HG02798 (cell line): ENCODE measurements around the gene NFKB2.
A peak's percentile ranks its signal among the peaks of the same experiment; 100 is the strongest.

ENCODE experiments used
- ATAC-seq: cut with Tn5 transposase; IDR thresholded peaks from one replicate; pipeline ENCODE4 v1.9.1; 2021; ENCODE audit warnings: mild to moderate bottlenecking; ENCODE audit not compliant: unreplicated experiment, poor library complexity

Gene NFKB2

DNA sequence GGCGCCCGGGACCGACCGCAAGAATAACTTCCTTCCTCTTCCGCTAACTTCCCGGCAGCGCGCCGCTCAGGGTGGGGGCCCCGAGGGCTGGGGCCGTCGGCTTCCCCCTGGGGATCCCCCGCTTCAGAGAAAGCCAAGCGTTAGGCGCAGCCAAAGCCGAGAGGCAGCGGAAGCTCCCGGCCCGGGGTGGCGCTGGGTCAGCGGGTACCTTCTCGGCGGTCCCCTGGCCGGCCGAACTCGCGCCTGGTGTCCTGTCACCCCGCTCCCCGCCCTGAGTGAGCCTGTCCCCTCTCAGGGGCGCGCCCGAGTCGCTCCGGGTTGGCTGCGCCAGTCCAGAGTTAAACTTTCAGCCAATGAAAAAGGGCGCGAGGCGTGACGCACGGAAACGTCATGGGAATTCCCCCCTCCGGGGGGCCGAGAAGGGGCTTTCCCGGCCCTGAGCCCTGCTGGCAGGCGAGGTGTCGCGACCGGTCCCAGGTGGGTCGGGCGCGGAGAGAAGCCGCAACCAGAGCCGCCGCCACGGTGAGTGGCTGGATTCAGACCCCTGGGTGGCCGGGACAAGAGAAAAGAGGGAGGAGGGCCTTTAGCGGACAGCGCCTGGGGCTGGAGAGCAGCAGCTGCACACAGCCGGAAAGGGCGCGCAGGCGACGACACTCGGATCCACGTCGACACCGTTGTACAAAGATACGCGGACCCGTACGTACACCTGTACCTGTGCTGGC lies 1.3 kb upstream of the NFKB2 start:
- peak; percentile 85 for ATAC-seq

DNA sequence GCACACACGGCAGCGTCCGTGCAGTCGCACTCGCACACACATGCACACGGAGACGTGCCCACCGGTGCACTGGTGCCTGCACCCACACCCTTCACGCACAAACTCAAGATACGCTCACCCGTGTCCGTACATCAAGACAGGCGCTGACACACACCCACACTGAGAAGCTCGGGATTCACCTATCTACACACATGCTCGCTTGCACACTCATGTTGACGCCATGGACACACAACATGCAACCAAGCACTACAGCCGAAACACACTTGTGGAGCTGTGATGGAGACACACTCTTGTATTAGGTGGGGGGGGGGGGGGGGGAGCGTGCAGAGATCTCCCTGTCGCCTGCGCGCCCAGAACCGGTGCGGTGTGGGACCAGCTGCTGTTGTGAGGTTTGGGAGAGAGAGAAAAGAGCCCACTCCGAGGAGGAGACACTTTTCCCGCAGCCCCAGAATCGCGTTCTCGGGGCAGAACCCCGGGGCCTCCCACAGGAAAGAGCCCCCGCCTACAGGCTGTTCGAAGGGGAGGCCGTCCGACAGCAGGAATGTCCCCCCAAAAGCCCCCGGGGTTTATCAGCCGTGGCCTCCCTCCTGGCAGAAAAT lies 605 bp upstream of the NFKB2 start:
- ATAC-seq, result no peak

DNA sequence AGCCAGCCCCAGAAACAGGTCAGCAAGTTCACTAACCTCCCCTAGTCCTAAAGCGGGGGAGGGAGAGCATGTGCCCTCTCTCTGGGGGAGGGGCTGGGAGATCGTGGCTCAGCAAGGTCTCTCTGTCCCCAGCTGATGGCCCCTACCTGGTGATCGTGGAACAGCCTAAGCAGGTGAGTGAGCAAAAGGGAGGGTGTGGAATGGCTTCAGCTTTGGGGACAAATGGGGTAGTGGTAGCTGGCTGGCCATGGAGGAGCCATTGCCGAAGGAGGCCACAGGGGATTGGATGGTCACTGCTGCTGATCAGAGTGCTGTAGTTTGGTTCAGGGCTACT lies 779 bp downstream of the NFKB2 start:
- ATAC-seq, result no peak

DNA sequence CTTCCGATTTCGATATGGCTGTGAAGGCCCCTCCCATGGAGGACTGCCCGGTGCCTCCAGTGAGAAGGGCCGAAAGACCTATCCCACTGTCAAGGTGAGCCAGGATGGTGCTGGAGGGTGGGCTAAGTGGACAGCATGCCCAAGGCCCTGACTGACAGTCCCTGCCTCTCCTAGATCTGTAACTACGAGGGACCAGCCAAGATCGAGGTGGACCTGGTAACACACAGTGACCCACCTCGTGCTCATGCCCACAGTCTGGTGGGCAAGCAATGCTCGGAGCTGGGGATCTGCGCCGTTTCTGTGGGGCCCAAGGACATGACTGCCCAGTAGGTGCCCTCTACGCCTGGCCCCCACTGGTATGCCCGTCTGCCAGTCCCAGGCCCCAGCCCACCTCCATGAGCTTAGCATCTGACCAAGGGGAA lies 1.2 kb downstream of the NFKB2 start:
- no peak for ATAC-seq

DNA sequence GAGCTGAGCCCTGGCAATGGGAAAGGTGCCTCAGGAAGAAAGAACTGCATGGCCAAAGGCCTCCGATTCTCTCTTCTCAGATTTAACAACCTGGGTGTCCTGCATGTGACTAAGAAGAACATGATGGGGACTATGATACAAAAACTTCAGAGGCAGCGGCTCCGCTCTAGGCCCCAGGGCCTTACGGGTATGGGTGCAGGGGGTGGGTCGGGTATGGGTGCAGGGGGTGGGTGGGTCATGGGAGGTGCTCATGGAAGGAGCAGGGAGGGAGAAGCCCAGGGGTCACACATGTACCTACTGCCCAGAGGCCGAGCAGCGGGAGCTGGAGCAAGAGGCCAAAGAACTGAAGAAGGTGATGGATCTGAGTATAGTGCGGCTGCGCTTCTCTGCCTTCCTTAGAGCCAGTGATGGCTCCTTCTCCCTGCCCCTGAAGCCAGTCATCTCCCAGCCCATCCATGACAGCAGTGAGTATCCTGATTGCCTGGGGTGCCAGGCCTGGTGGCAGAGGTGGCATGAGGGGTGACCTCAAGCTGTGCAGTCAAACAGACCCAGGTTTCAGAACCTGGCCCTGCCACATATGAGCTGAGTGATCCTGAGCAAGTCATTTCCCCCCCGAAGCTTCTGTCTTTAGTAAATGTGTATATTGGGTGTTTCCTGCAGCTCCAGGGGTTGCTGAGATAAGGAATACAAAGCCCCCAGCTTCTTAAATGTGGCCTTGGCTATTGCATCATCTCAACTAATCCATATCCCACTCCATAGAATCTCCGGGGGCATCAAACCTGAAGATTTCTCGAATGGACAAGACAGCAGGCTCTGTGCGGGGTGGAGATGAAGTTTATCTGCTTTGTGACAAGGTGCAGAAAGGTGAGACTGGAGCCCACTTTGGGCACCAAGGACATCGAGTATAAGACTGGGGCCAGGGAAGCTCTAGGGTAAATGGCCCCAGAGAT lies 2.0 kb downstream of the NFKB2 start:
- ATAC-seq, result no peak

DNA sequence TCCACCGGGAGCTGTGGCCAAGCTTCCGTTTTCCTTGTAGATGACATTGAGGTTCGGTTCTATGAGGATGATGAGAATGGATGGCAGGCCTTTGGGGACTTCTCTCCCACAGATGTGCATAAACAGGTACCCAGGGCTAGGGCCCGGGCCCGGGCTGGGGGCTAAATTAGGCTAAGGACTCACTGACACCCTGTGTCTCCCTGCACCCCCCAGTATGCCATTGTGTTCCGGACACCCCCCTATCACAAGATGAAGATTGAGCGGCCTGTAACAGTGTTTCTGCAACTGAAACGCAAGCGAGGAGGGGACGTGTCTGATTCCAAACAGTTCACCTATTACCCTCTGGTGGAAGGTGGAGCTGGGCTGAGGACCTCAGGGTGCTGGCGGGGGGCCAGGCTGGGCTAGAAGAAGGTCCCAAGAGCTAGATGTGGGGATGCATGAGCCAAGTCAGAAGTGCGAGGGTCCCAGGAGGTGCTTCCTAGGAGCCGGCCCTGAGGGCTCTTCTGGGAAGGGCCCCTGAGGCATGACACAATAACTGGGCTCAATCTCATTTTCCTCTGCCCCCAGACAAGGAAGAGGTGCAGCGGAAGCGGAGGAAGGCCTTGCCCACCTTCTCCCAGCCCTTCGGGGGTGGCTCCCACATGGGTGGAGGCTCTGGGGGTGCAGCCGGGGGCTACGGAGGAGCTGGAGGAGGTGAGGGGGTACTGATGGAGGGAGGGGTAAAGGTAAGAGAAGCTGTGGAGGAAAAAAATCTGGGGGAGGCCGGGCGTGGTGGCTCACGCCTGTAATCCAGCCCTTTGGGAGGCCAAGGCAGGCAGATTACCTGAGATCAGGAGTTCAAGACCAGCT lies 2.9 kb downstream of the NFKB2 start:
- no peak for ATAC-seq

DNA sequence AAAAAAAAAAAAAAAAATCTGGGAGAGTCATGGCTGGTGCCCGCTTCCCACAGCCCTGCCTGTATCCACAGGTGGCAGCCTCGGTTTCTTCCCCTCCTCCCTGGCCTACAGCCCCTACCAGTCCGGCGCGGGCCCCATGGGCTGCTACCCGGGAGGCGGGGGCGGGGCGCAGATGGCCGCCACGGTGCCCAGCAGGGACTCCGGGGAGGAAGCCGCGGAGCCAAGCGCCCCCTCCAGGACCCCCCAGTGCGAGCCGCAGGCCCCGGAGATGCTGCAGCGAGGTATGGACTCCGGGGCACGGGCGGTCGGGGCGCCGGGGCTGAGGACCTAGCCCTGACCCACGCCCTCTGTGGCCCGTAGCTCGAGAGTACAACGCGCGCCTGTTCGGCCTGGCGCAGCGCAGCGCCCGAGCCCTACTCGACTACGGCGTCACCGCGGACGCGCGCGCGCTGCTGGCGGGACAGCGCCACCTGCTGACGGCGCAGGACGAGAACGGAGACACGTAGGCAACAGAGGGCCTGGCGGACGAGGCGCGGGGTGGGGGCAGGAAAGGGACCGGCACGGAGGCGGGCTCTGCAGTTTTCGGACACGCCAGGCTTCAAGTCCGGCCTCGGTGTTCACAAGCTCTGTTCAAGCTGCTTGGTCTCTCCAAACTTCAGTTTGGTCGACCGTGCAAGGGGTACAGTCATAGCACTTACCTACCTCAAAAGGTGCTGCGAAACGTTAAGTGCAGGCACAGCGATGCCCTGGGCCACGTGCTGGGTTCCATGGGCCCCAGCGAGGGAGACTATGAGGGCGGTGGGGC lies 3.9 kb downstream of the NFKB2 start:
- peak; percentile 53 for ATAC-seq

DNA sequence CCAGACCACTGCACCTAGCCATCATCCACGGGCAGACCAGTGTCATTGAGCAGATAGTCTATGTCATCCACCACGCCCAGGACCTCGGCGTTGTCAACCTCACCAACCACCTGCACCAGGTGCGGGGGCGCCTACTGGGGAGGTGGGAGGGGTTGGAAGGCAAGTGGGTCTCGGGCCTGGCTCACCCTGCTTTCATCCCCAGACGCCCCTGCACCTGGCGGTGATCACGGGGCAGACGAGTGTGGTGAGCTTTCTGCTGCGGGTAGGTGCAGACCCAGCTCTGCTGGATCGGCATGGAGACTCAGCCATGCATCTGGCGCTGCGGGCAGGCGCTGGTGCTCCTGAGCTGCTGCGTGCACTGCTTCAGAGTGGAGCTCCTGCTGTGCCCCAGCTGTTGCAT lies 4.6 kb downstream of the NFKB2 start:
- no peak for ATAC-seq

DNA sequence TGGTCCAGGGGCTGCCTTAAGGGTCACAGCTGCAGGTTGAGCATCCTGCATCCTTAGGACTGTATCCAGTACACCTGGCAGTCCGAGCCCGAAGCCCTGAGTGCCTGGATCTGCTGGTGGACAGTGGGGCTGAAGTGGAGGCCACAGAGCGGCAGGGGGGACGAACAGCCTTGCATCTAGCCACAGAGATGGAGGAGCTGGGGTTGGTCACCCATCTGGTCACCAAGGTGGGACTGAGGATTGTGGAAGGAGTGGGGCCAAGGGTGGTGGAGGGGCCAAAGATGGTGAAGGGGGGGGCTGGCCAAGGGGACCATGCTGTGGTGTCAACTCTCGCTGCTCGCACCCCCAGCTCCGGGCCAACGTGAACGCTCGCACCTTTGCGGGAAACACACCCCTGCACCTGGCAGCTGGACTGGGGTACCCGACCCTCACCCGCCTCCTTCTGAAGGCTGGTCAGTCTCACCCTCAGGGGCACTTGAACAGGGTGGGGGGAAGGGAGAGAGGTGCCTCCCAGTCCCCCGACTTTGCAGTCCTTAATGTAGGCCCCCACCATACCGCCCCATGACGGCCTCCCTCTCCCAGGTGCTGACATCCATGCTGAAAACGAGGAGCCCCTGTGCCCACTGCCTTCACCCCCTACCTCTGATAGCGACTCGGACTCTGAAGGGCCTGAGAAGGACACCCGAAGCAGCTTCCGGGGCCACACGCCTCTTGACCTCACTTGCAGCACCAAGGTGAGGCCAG lies 5.3 kb downstream of the NFKB2 start:
- no peak for ATAC-seq

DNA sequence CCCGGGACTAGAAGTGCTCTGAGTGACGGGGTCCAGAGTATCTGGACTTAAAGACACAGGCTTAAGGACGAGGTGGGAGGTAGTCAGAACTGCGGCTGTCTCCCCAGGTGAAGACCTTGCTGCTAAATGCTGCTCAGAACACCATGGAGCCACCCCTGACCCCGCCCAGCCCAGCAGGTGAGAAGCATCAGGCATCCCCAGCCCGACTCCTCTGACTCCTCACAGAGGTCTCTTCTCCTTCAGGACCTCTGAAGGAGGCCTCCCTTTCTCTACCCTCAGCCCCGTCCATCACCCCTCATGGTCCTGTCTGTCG lies 5.8 kb downstream of the NFKB2 start:
- ATAC-seq, result no peak

DNA sequence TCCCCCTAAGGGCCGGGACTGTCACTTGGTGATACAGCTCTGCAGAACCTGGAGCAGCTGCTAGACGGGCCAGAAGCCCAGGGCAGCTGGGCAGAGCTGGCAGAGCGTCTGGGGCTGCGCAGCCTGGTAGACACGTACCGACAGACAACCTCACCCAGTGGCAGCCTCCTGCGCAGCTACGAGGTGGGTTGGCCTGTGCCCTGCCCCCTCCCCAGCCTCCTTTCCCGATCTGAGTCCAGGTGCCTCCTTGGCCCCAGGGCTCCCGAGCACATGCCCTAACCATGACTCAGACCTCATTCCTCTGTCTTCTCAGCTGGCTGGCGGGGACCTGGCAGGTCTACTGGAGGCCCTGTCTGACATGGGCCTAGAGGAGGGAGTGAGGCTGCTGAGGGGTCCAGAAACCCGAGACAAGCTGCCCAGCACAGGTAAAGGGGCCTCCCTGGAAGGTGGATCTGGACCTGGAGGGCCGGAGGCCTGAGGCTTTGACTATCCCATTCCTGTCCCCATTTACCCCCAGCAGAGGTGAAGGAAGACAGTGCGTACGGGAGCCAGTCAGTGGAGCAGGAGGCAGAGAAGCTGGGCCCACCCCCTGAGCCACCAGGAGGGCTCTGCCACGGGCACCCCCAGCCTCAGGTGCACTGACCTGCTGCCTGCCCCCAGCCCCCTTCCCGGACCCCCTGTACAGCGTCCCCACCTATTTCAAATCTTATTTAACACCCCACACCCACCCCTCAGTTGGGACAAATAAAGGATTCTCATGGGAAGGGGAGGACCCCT lies 6.4 kb downstream of the NFKB2 start:
- no peak for ATAC-seq

DNA sequence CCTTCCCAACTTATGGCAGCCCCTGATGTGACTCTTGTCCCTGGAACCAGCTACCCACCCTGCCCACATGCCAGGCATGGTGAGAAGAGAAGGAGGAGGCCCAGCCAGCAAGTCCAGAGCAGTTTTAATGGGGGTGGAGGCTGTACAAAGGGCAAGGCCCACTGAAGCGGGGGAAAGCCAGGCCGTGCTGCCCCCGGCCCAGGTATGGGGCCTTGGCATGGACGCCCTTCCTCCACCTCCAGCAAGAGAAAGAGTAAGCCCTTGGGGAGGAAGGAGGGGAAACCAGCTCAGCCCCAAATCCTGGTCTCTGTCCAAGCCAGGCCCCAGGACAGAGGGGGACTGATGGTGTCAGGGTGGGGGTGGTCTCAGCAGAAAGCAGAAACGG lies 7.0 kb downstream of the NFKB2 start:
- no peak for ATAC-seq

DNA sequence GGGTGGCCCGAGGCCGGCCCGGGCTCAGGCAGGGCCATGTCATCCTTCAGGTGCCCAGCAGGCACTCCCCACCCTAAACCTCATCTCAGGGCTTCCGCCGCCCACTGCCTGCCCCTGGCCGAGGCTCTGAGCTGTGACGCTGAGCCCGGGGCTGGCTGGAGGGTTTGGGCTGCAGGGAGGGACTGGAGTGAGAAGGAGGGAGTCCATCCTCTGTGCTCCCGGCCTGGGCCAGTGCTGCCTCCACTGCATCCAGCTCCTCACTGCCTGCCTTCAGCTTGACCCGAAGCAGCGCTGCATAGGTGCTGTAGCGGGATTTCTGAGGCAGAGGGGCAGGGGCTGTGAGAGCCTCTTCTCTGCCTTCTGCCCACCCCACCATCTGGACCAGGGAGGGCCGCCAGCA lies 7.6 kb downstream of the NFKB2 start:
- ATAC-seq, result no peak

DNA sequence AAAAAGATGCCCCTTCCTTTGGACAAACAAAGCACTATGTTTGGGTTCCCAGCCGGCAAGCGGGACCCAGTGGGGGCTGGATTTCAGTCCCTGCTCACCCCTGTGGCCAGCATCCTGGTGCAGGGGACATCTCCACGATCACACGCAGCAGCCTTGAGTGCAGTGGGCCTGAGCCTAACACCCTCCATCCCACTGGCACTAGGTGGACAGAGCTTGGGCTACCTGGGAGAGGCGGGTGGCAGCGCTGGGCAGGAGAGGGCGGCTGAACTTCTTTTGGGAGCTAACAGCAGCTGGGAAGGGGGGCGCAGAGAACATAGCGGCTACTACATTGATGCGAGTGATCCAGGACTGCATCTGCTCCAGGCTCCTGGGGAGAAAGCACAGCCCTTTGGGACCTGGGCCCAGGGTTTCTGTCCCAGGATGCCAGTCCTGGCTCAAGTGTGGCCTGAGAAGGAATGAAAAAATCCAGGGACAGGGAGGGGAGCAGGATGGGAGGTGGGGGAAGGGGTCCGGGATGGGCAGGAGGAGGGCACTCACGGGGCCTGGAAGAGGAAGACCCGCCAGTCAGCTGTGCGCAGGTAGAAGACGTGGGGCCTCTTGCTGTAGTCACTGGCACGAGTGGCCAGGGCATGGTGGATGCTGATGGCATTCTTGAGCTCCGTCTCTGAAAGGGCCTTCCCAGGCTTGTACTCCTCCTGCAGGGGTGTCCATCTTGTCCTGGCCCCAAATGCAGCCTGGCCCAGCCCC lies 9.0 kb downstream of the NFKB2 start:
- no peak for ATAC-seq

DNA sequence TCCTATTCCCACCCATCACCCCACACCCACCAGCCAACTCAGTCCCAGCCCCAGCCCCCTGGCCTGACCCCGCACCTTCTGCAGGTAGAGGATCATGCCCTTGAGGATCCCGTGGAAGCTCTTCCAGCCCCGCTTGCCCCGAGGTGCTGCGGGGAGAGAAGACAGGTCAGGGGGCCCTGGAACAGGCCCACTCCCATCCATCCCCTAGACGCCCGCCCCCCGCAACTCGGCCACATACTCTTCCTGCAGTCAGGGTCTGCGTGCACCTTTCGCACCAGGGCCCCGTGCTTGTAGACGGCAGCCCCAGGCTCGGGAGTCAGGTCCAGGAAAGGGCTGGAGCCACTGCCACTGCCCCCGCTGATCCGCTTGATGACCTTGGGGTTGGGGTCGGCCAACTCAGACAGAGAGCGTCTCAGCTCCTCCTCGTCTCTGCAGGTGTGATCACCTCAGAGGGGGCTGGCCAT lies 9.6 kb downstream of the NFKB2 start:
- ATAC-seq, result no peak

DNA sequence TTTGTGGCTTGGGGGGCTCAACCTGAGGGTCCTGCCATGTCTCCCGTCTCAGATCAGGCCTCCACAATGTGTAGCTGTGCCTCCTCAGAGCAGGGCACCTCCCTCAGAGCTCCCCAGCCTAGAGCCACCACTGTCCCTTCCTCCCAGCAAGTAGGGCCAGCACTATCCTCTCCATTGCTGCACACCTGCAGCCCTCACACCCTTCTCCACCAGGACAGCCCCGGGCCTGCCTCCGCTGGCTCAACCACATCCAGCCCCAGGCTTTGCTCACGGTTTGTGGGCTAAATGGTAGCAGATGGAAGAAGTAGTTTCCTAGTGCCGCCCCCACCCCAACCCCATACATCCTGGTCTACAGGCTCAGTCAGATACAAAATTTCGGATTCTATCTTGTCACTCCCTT lies 10.1 kb downstream of the NFKB2 start:
- ATAC-seq, result no peak

DNA sequence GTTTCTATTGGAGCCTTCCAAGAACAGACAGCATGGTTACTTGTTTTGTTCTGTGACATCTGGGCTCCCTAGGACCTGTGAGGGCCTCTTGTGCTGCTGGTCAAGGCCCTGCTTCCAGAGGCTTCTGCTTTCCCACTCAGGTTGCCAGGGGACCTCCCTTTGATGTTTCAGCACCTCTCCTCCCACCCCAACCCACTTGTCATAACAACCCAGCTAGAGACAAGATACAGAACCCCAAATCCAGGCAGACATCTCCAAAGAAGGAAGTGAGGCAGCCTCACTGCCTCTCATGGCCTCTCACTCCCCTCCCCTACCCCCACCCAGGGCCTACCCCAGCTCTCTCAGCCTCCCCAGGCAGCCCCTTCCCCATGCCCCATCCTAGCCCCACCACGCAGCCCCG lies 11.3 kb downstream of the NFKB2 start:
- ATAC-seq, result no peak
